CD4-positive, alpha-beta T cell treated with Interleukin-1 beta for 1 hour (primary cell): ENCODE data around the gene CHPT1.

ENCODE experiments used
- DNase-seq, 2 donors: peaks; one replicate each; pipeline ENCODE4 v3.0.0-alpha.2; 2020 to 2022

The CHPT1 gene

GRCh38 chr12:101767537-101767936 is 70.1 kb downstream of the CHPT1 start:
- DNase-seq, result no peak

GRCh38 chr12:101768781-101769180 is 71.3 kb downstream of the CHPT1 start:
- no peak for DNase-seq

- no peak for DNase-seq
These were observed 72.4 kb downstream of the CHPT1 start for GRCh38 chr12:101769865-101770264.

GRCh38 chr12:101772012-101772775 is 74.8 kb downstream of the CHPT1 start:
- DNase-seq, result no peak

GRCh38 chr12:101773650-101774162 is 76.3 kb downstream of the CHPT1 start:
- peak; percentile 71 to 78 for DNase-seq

- no peak for DNase-seq
These were observed 78.4 kb downstream of the CHPT1 start for GRCh38 chr12:101775816-101776215.

GRCh38 chr12:101777485-101777884 is 80.0 kb downstream of the CHPT1 start:
- DNase-seq, result no peak

- no peak for DNase-seq
These were observed 80.5 kb downstream of the CHPT1 start for GRCh38 chr12:101777978-101778377.
